Activated CD4-positive, CD25-positive, alpha-beta regulatory T cell treated with anti-CD3 and anti-CD28 coated beads, Interleukin-2, amount 50 U/mL, for 16 hours (primary cell): ENCODE results near the gene CCL20.
A peak's percentile ranks its signal among the peaks of the same experiment; 100 is the strongest.

Source experiments
- DNase-seq: peaks from one replicate; pipeline ENCODE4 v3.0.0-alpha.2; 2020; ENCODE audit warnings: low read depth, low spot score

CCL20 gene

GRCh38 chr2:227802882-227803281 is 10.8 kb upstream of the CCL20 start:
- no peak for DNase-seq

GRCh38 chr2:227804975-227805374 is 8.7 kb upstream of the CCL20 start:
- DNase-seq: no peak

- DNase-seq: no peak
Observed at GRCh38 chr2:227805578-227805977, 8.1 kb upstream of the CCL20 start.

GRCh38 chr2:227808936-227809335 is 4.7 kb upstream of the CCL20 start:
- DNase-seq: no peak

- no peak for DNase-seq
Observed at GRCh38 chr2:227812001-227812400, 1.6 kb upstream of the CCL20 start.

- DNase-seq: no peak
Observed at GRCh38 chr2:227813229-227813561, 447 bp upstream of the CCL20 start.

GRCh38 chr2:227815066-227815465 is 1.4 kb downstream of the CCL20 start:
- DNase-seq: no peak

- DNase-seq: no peak
Observed at GRCh38 chr2:227816507-227817294, 3.1 kb downstream of the CCL20 start.

- DNase-seq: no peak
Observed at GRCh38 chr2:227817336-227817735, 3.7 kb downstream of the CCL20 start.

GRCh38 chr2:227817850-227818674 is 4.4 kb downstream of the CCL20 start:
- peak; percentile 5 for DNase-seq

GRCh38 chr2:227818675-227819397 is 5.2 kb downstream of the CCL20 start:
- DNase-seq: no peak

- no peak for DNase-seq
Observed at GRCh38 chr2:227819398-227819697, 5.7 kb downstream of the CCL20 start.

- DNase-seq: no peak
Observed at GRCh38 chr2:227821043-227821942, 7.7 kb downstream of the CCL20 start.

- DNase-seq: no peak
Observed at GRCh38 chr2:227822416-227823003, 8.9 kb downstream of the CCL20 start.

- no peak for DNase-seq
Observed at GRCh38 chr2:227823922-227824321, 10.3 kb downstream of the CCL20 start.

- no peak for DNase-seq
Observed at GRCh38 chr2:227824711-227825110, 11.1 kb downstream of the CCL20 start.

GRCh38 chr2:227826019-227826521 is 12.4 kb downstream of the CCL20 start:
- no peak for DNase-seq

- DNase-seq: no peak
Observed at GRCh38 chr2:227826563-227826962, 12.9 kb downstream of the CCL20 start.

- DNase-seq: no peak
Observed at GRCh38 chr2:227827143-227827542, 13.5 kb downstream of the CCL20 start.

GRCh38 chr2:227828477-227828912 is 14.9 kb downstream of the CCL20 start:
- no peak for DNase-seq

GRCh38 chr2:227829337-227829736 is 15.7 kb downstream of the CCL20 start:
- DNase-seq: no peak
